WTC11 (cell line): ENCODE measurements around the gene AMOTL1. TPM values are rescaled to one million over a fixed set of nuclear protein-coding genes. Genes with fewer than 3 reads are reported as not detected.
A peak's percentile ranks its signal among the peaks of the same experiment; 100 is the strongest.

ENCODE experiments used
- ATAC-seq: fragments of 200-7000 bp; cut with Tn5 transposase; 2 replicates; pipeline ENCODE4 v1.10.0; 2021; ENCODE audit warnings: mild to moderate bottlenecking, moderate library complexity
- CTCF ChIA-PET: fragments of 300-600 bp; sonication (Branson Sonifier 250); formaldehyde crosslinking; loops from one replicate; lab custom pipeline; 2021; ENCODE audit warnings: antibody characterized with exemption; lab: Charles Lee
- POLR2A ChIA-PET: fragments of 350-600 bp; sonication (Branson Sonifier 250); formaldehyde crosslinking; loops from one replicate; lab custom pipeline; 2021; ENCODE audit warnings: antibody characterized with exemption; lab: Charles Lee
- DNase-seq: peaks from one replicate; pipeline ENCODE4 v3.0.0; 2021; ENCODE audit warnings: low spot score
- H3K27ac Mint-ChIP-seq: 2 replicates; pipeline ENCODE4 v1.8.0; 2021; ENCODE audit warnings: mixed read lengths
- H3K27me3 Mint-ChIP-seq: 2 replicates; pipeline ENCODE4 v1.8.0; 2021; ENCODE audit warnings: low read depth, mild to moderate bottlenecking, moderate library complexity, mixed read lengths
- H3K36me3 Mint-ChIP-seq: 2 replicates; pipeline ENCODE4 v1.8.0; 2021; ENCODE audit warnings: mixed read lengths
- H3K4me1 Mint-ChIP-seq: 2 replicates; pipeline ENCODE4 v1.8.0; 2022; ENCODE audit warnings: mixed read lengths
- H3K4me3 Mint-ChIP-seq: 2 replicates; pipeline ENCODE4 v1.8.0; 2021; ENCODE audit warnings: mild to moderate bottlenecking, moderate library complexity, mixed read lengths
- H3K9me3 Mint-ChIP-seq: 2 replicates; pipeline ENCODE4 v1.8.0; 2021; ENCODE audit warnings: mixed read lengths
- AR ChIP-seq: fragments of 250-450 bp; sonication (Bioruptor Pico); IDR thresholded peaks from 2 replicates; pipeline ENCODE4 v1.9.0; 2021; ENCODE audit warnings: mild to moderate bottlenecking
- ATF2 ChIP-seq: sonication (generic); formaldehyde crosslinking; IDR thresholded peaks from 2 replicates; pipeline ENCODE4 v1.8.1; 2022; ENCODE audit warnings: low read depth, missing genetic modification reagents, borderline replicate concordance
- CBFB ChIP-seq: sonication (generic); formaldehyde crosslinking; IDR thresholded peaks from 2 replicates; pipeline ENCODE4 v1.8.1; 2022; ENCODE audit warnings: mild to moderate bottlenecking, low read depth, missing genetic modification reagents
- GRHL2 ChIP-seq: fragments of 250-450 bp; sonication (Bioruptor Pico); IDR thresholded peaks from 2 replicates; pipeline ENCODE4 v1.8.0; 2022; ENCODE audit warnings: mild to moderate bottlenecking, moderate library complexity; ENCODE audit not compliant: insufficient replicate concordance, severe bottlenecking
- IRF2 ChIP-seq: sonication (generic); formaldehyde crosslinking; IDR thresholded peaks from 2 replicates; pipeline ENCODE4 v1.8.0; 2022; ENCODE audit warnings: low read depth, missing genetic modification reagents, borderline replicate concordance
- PRRX2 ChIP-seq: fragments of 250-450 bp; sonication (Bioruptor Pico); IDR thresholded peaks from 2 replicates; pipeline ENCODE4 v1.8.0; 2021; ENCODE audit warnings: mild to moderate bottlenecking
- USF2 ChIP-seq: sonication (generic); formaldehyde crosslinking; IDR thresholded peaks from 2 replicates; pipeline ENCODE4 v1.8.1; 2023; ENCODE audit warnings: mild to moderate bottlenecking, missing genetic modification reagents, moderate library complexity
- ZBTB43 ChIP-seq: sonication (generic); formaldehyde crosslinking; IDR thresholded peaks from 2 replicates; pipeline ENCODE4 v1.8.1; 2023; ENCODE audit warnings: mild to moderate bottlenecking, missing genetic modification reagents
- ZNF263 ChIP-seq: sonication (generic); formaldehyde crosslinking; IDR thresholded peaks from 2 replicates; pipeline ENCODE4 v1.8.1; 2022; ENCODE audit warnings: low read depth, mild to moderate bottlenecking, moderate library complexity, missing genetic modification reagents
- ZNF317 ChIP-seq: sonication (generic); formaldehyde crosslinking; IDR thresholded peaks from 2 replicates; pipeline ENCODE4 v1.8.1; 2023; ENCODE audit warnings: low read depth, mild to moderate bottlenecking, moderate library complexity, missing genetic modification reagents, borderline replicate concordance
- total RNA-seq: library from RNA; stranded (reverse); gene quantifications from 3 replicates; pipeline ENCODE4 v1.2.3, GENCODE V29; 2021
- TF ChIP-seq, protein P1 (sequence below): sonication (generic); formaldehyde crosslinking; IDR thresholded peaks from 2 replicates; pipeline ENCODE4 v1.8.0; 2022; ENCODE audit warnings: mild to moderate bottlenecking, missing genetic modification reagents
- TF ChIP-seq, protein P2 (sequence below): fragments of 250-450 bp; sonication (Bioruptor Pico); conservative IDR thresholded peaks from 2 replicates; pipeline ENCODE4 v1.9.0; 2021; ENCODE audit warnings: mild to moderate bottlenecking
- TF ChIP-seq, protein P3 (sequence below): sonication (generic); formaldehyde crosslinking; IDR thresholded peaks from 2 replicates; pipeline ENCODE4 v1.8.1; 2022; ENCODE audit warnings: mild to moderate bottlenecking, moderate library complexity, missing genetic modification reagents

AMOTL1 gene
- total RNA-seq, 1 experiment from 2014 or later, result 39.8 TPM

GRCh38 chr11:94873916-94874540 is 105.9 kb downstream of the AMOTL1 start:
- CTCF ChIA-PET, result interaction anchor here (0.7 kb wide), 1 partner anchor 20 kb away, joined by 5 read pairs; no protein-coding TSS in a partner anchor

GRCh38 chr11:94876222-94876621 is 108.1 kb downstream of the AMOTL1 start:
- Mint-ChIP-seq H3K36me3 (peaks cover 35% of the 10 kb centered on the region), H3K9me3 (no peaks in the 10 kb centered on the region), H3K27ac (no peak overlapping the region), H3K4me1 (peaks cover 4% of the 10 kb centered on the region; the same call in 1 of the 2 replicates), H3K4me3 (no peak overlapping the region), H3K27me3 (no peaks in the 10 kb centered on the region)
- TF ChIP-seq PRRX2 (CRISPR knock-in tag), result no peak
- no peak for TF ChIP-seq AR (CRISPR knock-in tag)
- no peak for TF ChIP-seq ZNF317 (CRISPR knock-in tag)
- TF ChIP-seq, protein P1, sequence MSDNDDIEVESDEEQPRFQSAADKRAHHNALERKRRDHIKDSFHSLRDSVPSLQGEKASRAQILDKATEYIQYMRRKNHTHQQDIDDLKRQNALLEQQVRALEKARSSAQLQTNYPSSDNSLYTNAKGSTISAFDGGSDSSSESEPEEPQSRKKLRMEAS (CRISPR knock-in tag), result no peak
- TF ChIP-seq, protein P2, sequence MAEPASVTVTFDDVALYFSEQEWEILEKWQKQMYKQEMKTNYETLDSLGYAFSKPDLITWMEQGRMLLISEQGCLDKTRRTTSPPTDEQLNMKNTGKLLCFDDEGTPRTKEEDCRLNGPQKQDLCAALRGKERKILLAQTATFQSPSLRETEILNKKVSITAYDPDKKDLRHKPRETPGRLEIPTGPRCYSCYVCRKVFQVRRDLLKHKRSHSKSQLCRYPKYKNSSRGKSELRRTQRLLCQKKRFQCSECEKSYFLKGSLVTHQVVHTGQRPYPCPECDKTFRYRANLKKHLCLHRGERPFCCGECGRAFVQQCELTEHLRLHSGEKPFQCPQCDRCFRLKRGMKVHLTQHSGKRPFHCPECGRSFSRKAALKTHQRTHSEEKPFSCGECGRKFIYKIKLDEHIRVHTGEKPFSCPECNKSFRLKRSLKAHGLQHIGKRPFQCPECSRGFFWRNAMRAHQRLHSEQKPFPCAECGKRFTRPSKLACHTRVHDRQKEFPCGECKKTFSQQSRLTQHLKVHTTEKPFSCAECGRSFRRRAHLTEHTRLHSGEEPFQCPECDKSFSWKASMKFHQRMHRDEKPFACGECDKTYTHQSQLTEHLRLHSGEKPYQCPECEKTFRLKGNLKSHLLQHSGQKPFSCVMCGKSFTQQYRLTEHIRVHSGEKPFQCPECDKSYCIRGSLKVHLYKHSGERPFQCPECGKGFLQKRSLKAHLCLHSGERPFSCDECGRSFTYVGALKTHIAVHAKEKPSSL (CRISPR knock-in tag), result no peak
- no peak for TF ChIP-seq GRHL2
- TF ChIP-seq USF2 (CRISPR knock-in tag), result no peak
- TF ChIP-seq, protein P3, sequence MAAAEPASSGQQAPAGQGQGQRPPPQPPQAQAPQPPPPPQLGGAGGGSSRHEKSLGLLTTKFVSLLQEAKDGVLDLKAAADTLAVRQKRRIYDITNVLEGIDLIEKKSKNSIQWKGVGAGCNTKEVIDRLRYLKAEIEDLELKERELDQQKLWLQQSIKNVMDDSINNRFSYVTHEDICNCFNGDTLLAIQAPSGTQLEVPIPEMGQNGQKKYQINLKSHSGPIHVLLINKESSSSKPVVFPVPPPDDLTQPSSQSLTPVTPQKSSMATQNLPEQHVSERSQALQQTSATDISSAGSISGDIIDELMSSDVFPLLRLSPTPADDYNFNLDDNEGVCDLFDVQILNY, result no peak
- TF ChIP-seq ATF2, result no peak
- no peak for TF ChIP-seq IRF2
- DNase-seq (no peak), ATAC-seq (no peak)
- ChIA-PET POLR2A (no interaction called here), CTCF (no interaction called here)

More at GRCh38 chr11:94873916-94874540, 105.9 kb downstream of the AMOTL1 start:
- H3K27ac Mint-ChIP-seq, result no peak overlapping the region
- H3K4me3 Mint-ChIP-seq, result no peak overlapping the region
- no peaks in the 10 kb centered on the region for H3K27me3 Mint-ChIP-seq
- no peak for TF ChIP-seq CBFB (CRISPR knock-in tag)
- TF ChIP-seq ZNF263 (CRISPR knock-in tag), result no peak
- no peak for TF ChIP-seq ZBTB43 (CRISPR knock-in tag)
- peaks cover 45% of the 10 kb centered on the region for H3K36me3 Mint-ChIP-seq
- ATAC-seq, result peak; percentile 39; the same call in 1 of the 2 replicates
- no peaks in the 10 kb centered on the region for H3K9me3 Mint-ChIP-seq
- POLR2A ChIA-PET, result no interaction called here
- no peak for DNase-seq
- peaks cover 4% of the 10 kb centered on the region; the same call in 1 of the 2 replicates for H3K4me1 Mint-ChIP-seq
